Keratinocyte (primary cell): ENCODE results near the gene PLXND1. TPM values are rescaled to one million over a fixed set of nuclear protein-coding genes. Genes with fewer than 3 reads are reported as not detected.

ENCODE experiments used
- DNase-seq: peaks from one replicate; pipeline ENCODE4 v3.0.0-alpha.2; 2011; ENCODE audit warnings: low read depth, missing footprints, low spot score
- FAIRE-seq: peaks from 2 replicates; lab custom pipeline; 2011; peaks lifted over from hg19 to GRCh38; lab: Jason Lieb, UNC
- H2AFZ ChIP-seq: 2 replicates; pipeline ENCODE4 v1.6.0; 2012; ENCODE audit warnings: low read length, control low read depth, inconsistent platforms; ENCODE audit not compliant: control insufficient read depth
- H3K27ac ChIP-seq: 2 replicates; pipeline ENCODE4 v1.5.1; 2011; ENCODE audit warnings: low read length; ENCODE audit not compliant: control insufficient read depth, insufficient read depth
- H3K27me3 ChIP-seq: 3 replicates; pipeline ENCODE4 v1.6.0; 2011; ENCODE audit warnings: low read length; ENCODE audit not compliant: control insufficient read depth, insufficient read depth; ENCODE audit errors: extremely low read depth
- H3K36me3 ChIP-seq, 2 experiments: 2 replicates in 1 of 2; 3 replicates in 1 of 2; pipeline ENCODE4 v1.5.1; 2011; ENCODE audit warnings: low read length in 2 of 2, mild to moderate bottlenecking in 1 of 2; ENCODE audit not compliant: control insufficient read depth in 2 of 2, insufficient read depth in 2 of 2; ENCODE audit errors: extremely low read depth in 1 of 2
- H3K4me1 ChIP-seq: 3 replicates; pipeline ENCODE4 v1.5.1; 2011; ENCODE audit warnings: low read length; ENCODE audit not compliant: control insufficient read depth, insufficient read depth; ENCODE audit errors: extremely low read depth
- H3K4me2 ChIP-seq: 3 replicates; pipeline ENCODE4 v1.6.0; 2011; ENCODE audit warnings: low read depth, low read length; ENCODE audit not compliant: control insufficient read depth, insufficient read depth; ENCODE audit errors: extremely low read depth
- H3K4me3 ChIP-seq, 3 experiments: fragments of 200-600 bp in 1 of 3; sonication (generic) in 1 of 3; 2 replicates in 2 of 3; 3 replicates in 1 of 3; pipeline ENCODE4 v1.5.1; 2011 to 2016; ENCODE audit warnings: low read length in 3 of 3, mild to moderate bottlenecking in 3 of 3, control low read depth in 2 of 3, inconsistent platforms in 1 of 3, low read depth in 1 of 3, mixed read lengths in 1 of 3, mixed run types in 1 of 3, moderate library complexity in 1 of 3; ENCODE audit not compliant: control insufficient read depth in 2 of 3, insufficient read depth in 2 of 3; ENCODE audit errors: extremely low read depth in 1 of 3
- H3K79me2 ChIP-seq: 2 replicates; pipeline ENCODE4 v1.6.0; 2012; ENCODE audit warnings: low read length; ENCODE audit not compliant: control insufficient read depth, insufficient read depth
- H3K9ac ChIP-seq: 3 replicates; pipeline ENCODE4 v1.6.0; 2011; ENCODE audit warnings: low read length; ENCODE audit not compliant: control insufficient read depth, insufficient read depth; ENCODE audit errors: extremely low read depth
- H3K9me1 ChIP-seq: 3 replicates; pipeline ENCODE4 v1.6.0; 2011; ENCODE audit warnings: low read length; ENCODE audit not compliant: control insufficient read depth, insufficient read depth; ENCODE audit errors: extremely low read depth
- H3K9me3 ChIP-seq: 2 replicates; pipeline ENCODE4 v1.5.1; 2012; ENCODE audit warnings: low read depth, low read length; ENCODE audit not compliant: control insufficient read depth
- H4K20me1 ChIP-seq: 3 replicates; pipeline ENCODE4 v1.6.0; 2011; ENCODE audit warnings: low read length; ENCODE audit not compliant: control insufficient read depth, insufficient read depth; ENCODE audit errors: extremely low read depth
- CTCF ChIP-seq, 3 experiments: IDR thresholded peaks in 1 of 3; conservative IDR thresholded peaks in 1 of 3; optimal IDR thresholded peaks in 1 of 3; 2 replicates in 2 of 3; 3 replicates in 1 of 3; pipeline versions ENCODE3 to v1.5.1; 2011; ENCODE audit warnings: low read length in 3 of 3, mild to moderate bottlenecking in 3 of 3, moderate library complexity in 2 of 3, control low read depth in 1 of 3, inconsistent platforms in 1 of 3; ENCODE audit not compliant: insufficient read depth in 2 of 3; ENCODE audit errors: extremely low read depth in 1 of 3
- EZH2 ChIP-seq: IDR thresholded peaks from one replicate; pipeline ENCODE4 v1.6.1; 2012; ENCODE audit warnings: inconsistent platforms, mild to moderate bottlenecking, low read length, moderate library complexity
- dilution Hi-C: fragments of 300-500 bp; cut with MboI; formaldehyde crosslinking; loops from one replicate; pipeline ENCODE4 v1.7.0; 2020; ENCODE audit warnings: low sequenced_read_pairs; ENCODE audit not compliant: extremely low pct_ligation_motif_present
- polyA plus RNA-seq, 5 experiments: library from polyadenylated mRNA; depleted of rRNA in 3 of 5; stranded (reverse) in 3 of 5; stranded (forward) in 1 of 5; unstranded in 1 of 5; fragments of >200 nt; gene quantifications; 1 replicate in 1 of 5; 2 replicates in 3 of 5; 3 replicates in 1 of 5; pipeline versions ENCODE4 v1.2.1 to v1.2.3, GENCODE V29; 2011 to 2012; ENCODE audit warnings: missing spikeins in 2 of 5, low read depth in 1 of 5, low replicate concordance in 1 of 5

The PLXND1 gene
- polyA plus RNA-seq, 1 donor (not counting 4 experiments of a cell fraction or from before 2014, with no cell fraction given), result 0.09 TPM

DNA sequence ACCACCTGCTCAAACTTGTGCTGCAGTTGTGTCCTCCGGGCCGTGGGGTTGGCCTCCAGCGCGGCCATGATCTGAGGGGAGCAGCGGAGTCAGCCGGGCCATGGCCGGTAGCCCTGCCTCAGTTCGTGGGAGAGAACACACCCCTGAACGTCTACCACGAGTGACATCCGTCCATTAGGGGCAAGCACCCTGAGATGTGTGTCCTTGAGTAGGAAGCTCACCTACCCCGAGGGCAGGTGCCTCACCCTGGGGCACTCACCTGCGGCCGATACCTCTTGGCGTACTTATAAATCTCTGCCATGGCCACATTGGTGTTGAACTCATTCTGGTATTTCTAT, 50.1 kb downstream of the PLXND1 start:
- Histone ChIP-seq H3K4me2 (no peak overlapping the region), H3K9me1 (no peaks in the 10 kb centered on the region), H2AFZ (no peak overlapping the region), H3K27me3 (peaks cover 3% of the 10 kb centered on the region), H3K4me1 (no peaks in the 10 kb centered on the region), H3K27ac (no peak overlapping the region), H3K9ac (no peak overlapping the region), H3K9me3 (no peaks in the 10 kb centered on the region), H3K4me3 (no peak overlapping the region), H3K36me3 (no peaks in the 10 kb centered on the region), H3K79me2 (no peaks in the 10 kb centered on the region), H4K20me1 (no peaks in the 10 kb centered on the region)
- dilution Hi-C loops, result no loop called here
- FAIRE-seq (no peak), DNase-seq (no peak)
- no peak for TF ChIP-seq EZH2

GRCh38 chr3:129555616-129556357, 50.7 kb downstream of the PLXND1 start:
- Histone ChIP-seq H2AFZ (no peak overlapping the region), H3K4me1 (no peaks in the 10 kb centered on the region), H3K36me3 (no peaks in the 10 kb centered on the region), H3K4me2 (no peak overlapping the region), H3K9me3 (no peaks in the 10 kb centered on the region), H4K20me1 (no peaks in the 10 kb centered on the region), H3K4me3 (no peak overlapping the region), H3K9ac (no peak overlapping the region), H3K27me3 (peaks cover 3% of the 10 kb centered on the region), H3K27ac (no peak overlapping the region), H3K9me1 (no peaks in the 10 kb centered on the region), H3K79me2 (no peaks in the 10 kb centered on the region)
- no peak for TF ChIP-seq EZH2
- TF ChIP-seq CTCF (optimal IDR thresholded peaks at IDR 0.05 in 1 of 3, IDR thresholded peaks at IDR 0.05 in 1 of 3, conservative IDR thresholded peaks at IDR 0.05 in 1 of 3; ENCODE audit: extremely low read depth in 1 of 3, insufficient read depth in 2 of 3, low read length in 3 of 3), result no peak
- dilution Hi-C loops, result no loop called here
- FAIRE-seq, result no peak
- no peak for DNase-seq

DNA sequence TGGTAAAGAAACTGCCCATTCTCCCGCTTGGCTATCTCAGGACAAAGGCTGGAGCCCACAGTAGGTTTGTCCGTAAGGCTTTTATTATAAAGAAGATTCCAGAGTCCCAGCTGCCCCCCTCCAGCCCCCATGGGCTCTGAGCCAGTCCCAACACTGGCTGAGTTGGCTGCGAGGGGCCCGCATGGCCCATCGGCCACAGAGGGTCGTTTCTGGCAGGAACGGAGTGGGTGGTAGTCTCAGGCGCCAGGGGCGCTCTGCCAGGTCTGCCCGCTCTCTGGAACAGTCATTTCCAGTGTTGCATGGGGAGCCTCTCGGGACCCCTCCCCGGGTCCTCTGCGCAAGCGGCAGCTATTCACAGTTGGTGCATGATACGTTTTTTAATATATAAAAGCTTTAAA, 51.3 kb downstream of the PLXND1 start:
- no peak overlapping the region for H2AFZ ChIP-seq
- no peaks in the 10 kb centered on the region for H3K4me1 ChIP-seq

More for the DNA sequence above, 51.3 kb downstream of the PLXND1 start:
- no peak for FAIRE-seq
- Histone ChIP-seq H3K36me3 (no peaks in the 10 kb centered on the region), H3K9ac (no peak overlapping the region), H3K9me3 (no peaks in the 10 kb centered on the region), H3K27me3 (peaks cover 3% of the 10 kb centered on the region), H3K4me2 (no peak overlapping the region), H3K4me3 (no peak overlapping the region), H3K79me2 (no peaks in the 10 kb centered on the region), H3K27ac (no peak overlapping the region), H3K9me1 (no peaks in the 10 kb centered on the region), H4K20me1 (no peaks in the 10 kb centered on the region)
- TF ChIP-seq CTCF (optimal IDR thresholded peaks at IDR 0.05 in 1 of 3, IDR thresholded peaks at IDR 0.05 in 1 of 3, conservative IDR thresholded peaks at IDR 0.05 in 1 of 3; ENCODE audit: extremely low read depth in 1 of 3, insufficient read depth in 2 of 3, low read length in 3 of 3), result no peak
- TF ChIP-seq EZH2, result no peak
- dilution Hi-C loops, result no loop called here
- no peak for DNase-seq
